Thyroid gland (tissue), 4 donors: ENCODE data around the gene NCBP1.

Experiments used
- CTCF ChIP-seq, 6 experiments: fragments of 200-600 bp in 3 of 6; fragments of 450-650 bp in 3 of 6; sonication (generic) in 3 of 6; IDR thresholded peaks; one replicate each; pipeline ENCODE4 v1.5.1; 2016 to 2019; ENCODE audit warnings: antibody characterized with exemption in 6 of 6, mild to moderate bottlenecking in 2 of 6, inconsistent platforms in 1 of 6, moderate library complexity in 1 of 6
- POLR2A ChIP-seq, 2 donors: fragments of 450-650 bp; IDR thresholded peaks; one replicate each; pipeline ENCODE4 v1.6.1; 2017; ENCODE audit warnings: antibody characterized with exemption in 2 of 2, mild to moderate bottlenecking in 2 of 2, moderate library complexity in 1 of 2

- TF ChIP-seq POLR2A (IDR thresholded peaks at IDR 0.05) (no peak), CTCF (IDR thresholded peaks at IDR 0.05) (no peak)
Observed at GRCh38 chr9:97659771-97660170, 26.1 kb downstream of the NCBP1 start.
